Endothelial cell of umbilical vein (primary cell): ENCODE measurements around the gene GALT. TPM values are rescaled to one million over a fixed set of nuclear protein-coding genes. Genes with fewer than 3 reads are reported as not detected.

Source experiments
- BruUV-seq: library from RNA; stranded (reverse); fragments of 400-500 nt; replicated peaks from 2 replicates; lab custom pipeline; 2021; lab: Mats Ljungman, UMichigan
- CTCF ChIA-PET: fragments of 300-600, 350-600 bp; sonication (Branson Sonifier 250); formaldehyde crosslinking; loops from one replicate; lab custom pipeline; 2021; ENCODE audit warnings: antibody characterized with exemption, inconsistent platforms; lab: Charles Lee
- POLR2A ChIA-PET: fragments of 300-600, 350-600 bp; sonication (Branson Sonifier 250); formaldehyde crosslinking; loops from one replicate; lab custom pipeline; 2021; ENCODE audit warnings: antibody characterized with exemption, inconsistent platforms; lab: Charles Lee
- DNase-seq: peaks from one replicate; pipeline ENCODE4 v3.0.0-alpha.2; 2011; ENCODE audit warnings: low read depth, low spot score
- FAIRE-seq: peaks from 2 replicates; lab custom pipeline; 2011; peaks lifted over from hg19 to GRCh38; lab: Jason Lieb, UNC
- H2AFZ ChIP-seq: 2 replicates; pipeline ENCODE4 v1.6.0; 2012; ENCODE audit warnings: low read depth, low read length, control low read depth, inconsistent platforms
- H3K27ac ChIP-seq: 2 replicates; pipeline ENCODE4 v1.5.1; 2011; ENCODE audit warnings: low read depth, mild to moderate bottlenecking, control low read depth, low read length, moderate library complexity; ENCODE audit not compliant: insufficient read depth
- H3K27me3 ChIP-seq, 2 experiments: 2 replicates each; pipeline versions ENCODE4 v1.6.0 to v1.6.1; 2011; ENCODE audit warnings: low read length in 2 of 2, mixed read lengths in 1 of 2; ENCODE audit not compliant: control insufficient read depth in 2 of 2, insufficient read depth in 2 of 2
- H3K36me3 ChIP-seq, 2 experiments: 2 replicates in 1 of 2; 3 replicates in 1 of 2; pipeline ENCODE4 v1.5.1; 2011; ENCODE audit warnings: low read length in 2 of 2, mild to moderate bottlenecking in 1 of 2, moderate library complexity in 1 of 2; ENCODE audit not compliant: control insufficient read depth in 2 of 2, insufficient read depth in 2 of 2; ENCODE audit errors: extremely low read depth in 1 of 2
- H3K4me1 ChIP-seq: 3 replicates; pipeline ENCODE4 v1.5.1; 2011; ENCODE audit warnings: mild to moderate bottlenecking, low read length; ENCODE audit not compliant: control insufficient read depth, insufficient read depth; ENCODE audit errors: extremely low read depth
- H3K4me2 ChIP-seq: 2 replicates; pipeline ENCODE4 v1.6.1; 2011; ENCODE audit warnings: low read length, control low read depth, mixed read lengths; ENCODE audit not compliant: insufficient read depth
- H3K4me3 ChIP-seq, 3 experiments: fragments of 200-600 bp in 1 of 3; sonication (generic), shearing (Covaris generic) in 1 of 3; replicated peaks in 1 of 3; 2 replicates each; pipeline ENCODE4 v1.5.1; 2011 to 2016; ENCODE audit warnings: control low read depth in 3 of 3, low read length in 3 of 3, mild to moderate bottlenecking in 2 of 3, inconsistent platforms in 1 of 3, low read depth in 1 of 3, moderate library complexity in 1 of 3; ENCODE audit not compliant: insufficient read depth in 1 of 3
- H3K79me2 ChIP-seq: 2 replicates; pipeline ENCODE4 v1.6.0; 2012; ENCODE audit warnings: low read length, inconsistent platforms; ENCODE audit not compliant: control insufficient read depth, insufficient read depth
- H3K9ac ChIP-seq: replicated peaks from 2 replicates; pipeline ENCODE3; 2011; ENCODE audit warnings: low read length, control low read depth; ENCODE audit not compliant: insufficient read depth; ENCODE audit errors: extremely low read depth
- H3K9me1 ChIP-seq: replicated peaks from 3 replicates; pipeline ENCODE4 v1.6.0; 2011; ENCODE audit warnings: mild to moderate bottlenecking, low read length; ENCODE audit not compliant: control insufficient read depth, insufficient read depth; ENCODE audit errors: extremely low read depth
- H3K9me3 ChIP-seq: replicated peaks from 2 replicates; pipeline ENCODE4 v1.5.1; 2012; ENCODE audit warnings: low read length, inconsistent platforms; ENCODE audit not compliant: control insufficient read depth, insufficient read depth
- H4K20me1 ChIP-seq: replicated peaks from 2 replicates; pipeline ENCODE3; 2011; ENCODE audit warnings: mild to moderate bottlenecking, low read length; ENCODE audit not compliant: control insufficient read depth, insufficient read depth; ENCODE audit errors: extremely low read depth
- CTCF ChIP-seq, 2 donors: IDR thresholded peaks; 1 replicate in 1 of 2; 2 replicates in 1 of 2; pipeline ENCODE4 v1.5.1; 2011; ENCODE audit warnings: low read length in 2 of 2, mild to moderate bottlenecking in 2 of 2, moderate library complexity in 2 of 2, control low read depth in 1 of 2, inconsistent platforms in 1 of 2, low read depth in 1 of 2; ENCODE audit not compliant: insufficient read depth in 1 of 2; ENCODE audit errors: extremely low read depth in 1 of 2
- EZH2 ChIP-seq: IDR thresholded peaks from 2 replicates; pipeline ENCODE4 v1.6.1; 2012; ENCODE audit warnings: borderline replicate concordance, low read depth, mild to moderate bottlenecking, moderate library complexity, low read length, inconsistent platforms; ENCODE audit not compliant: severe bottlenecking
- FOS ChIP-seq: IDR thresholded peaks from 2 replicates; pipeline ENCODE4 v1.6.1; 2011; ENCODE audit warnings: mild to moderate bottlenecking, low read length, moderate library complexity, borderline replicate concordance; ENCODE audit not compliant: insufficient read depth
- GATA2 ChIP-seq: IDR thresholded peaks from 2 replicates; pipeline ENCODE4 v1.7.0; 2011; ENCODE audit warnings: low read depth, mild to moderate bottlenecking, moderate library complexity, mixed read lengths, low read length; ENCODE audit not compliant: insufficient read length, insufficient read depth
- JUN ChIP-seq: IDR thresholded peaks from 2 replicates; pipeline ENCODE4 v1.6.1; 2011; ENCODE audit warnings: borderline replicate concordance, low read depth; ENCODE audit not compliant: insufficient read length, insufficient read depth
- MAX ChIP-seq: IDR thresholded peaks from 2 replicates; pipeline ENCODE4 v1.6.1; 2011; ENCODE audit not compliant: insufficient read depth, insufficient read length
- MYC ChIP-seq: IDR thresholded peaks from one replicate; pipeline ENCODE4 v1.6.1; 2011; ENCODE audit warnings: mild to moderate bottlenecking, low read depth, low read length
- POLR2A ChIP-seq: IDR thresholded peaks from 2 replicates; pipeline ENCODE4 v1.6.1; 2012; ENCODE audit warnings: low read depth, mild to moderate bottlenecking, control low read depth, low read length
- POLR2AphosphoS5 ChIP-seq: IDR thresholded peaks from 2 replicates; pipeline ENCODE4 v1.6.1; 2012; ENCODE audit warnings: low read depth, mild to moderate bottlenecking, control low read depth, low read length, moderate library complexity; ENCODE audit not compliant: insufficient read depth
- dilution Hi-C: fragments of 300-500 bp; cut with MboI; formaldehyde crosslinking; loops from one replicate; pipeline ENCODE4 v1.15.0; 2019; ENCODE audit warnings: low sequenced_read_pairs; ENCODE audit not compliant: extremely low pct_ligation_motif_present
- intact Hi-C: fragments of 100-400 bp; cut with micrococcal nuclease; formaldehyde crosslinking; loops from one replicate; pipeline ENCODE4 v1.10.0; 2022
- polyA plus RNA-seq, 4 experiments: library from polyadenylated mRNA; depleted of rRNA in 3 of 4; stranded (reverse) in 3 of 4; unstranded in 1 of 4; fragments of >200 nt; gene quantifications; 2 replicates each; pipeline versions ENCODE4 v1.2.1 to v1.2.3, GENCODE V29; 2011 to 2012; ENCODE audit warnings: missing spikeins in 1 of 4
- total RNA-seq: library from RNA; stranded (reverse); gene quantifications from 2 replicates; pipeline ENCODE4 v1.2.3, GENCODE V29; 2021

The GALT gene
- total and polyA plus RNA-seq, 2 donors (not counting 3 experiments of a cell fraction or from before 2014, with no cell fraction given) = 36.6 to 58.5 TPM

GRCh38 chr9:34652602-34653000 is 6.1 kb downstream of the GALT start:
- BruUV-seq = no TSS peak
- no peaks in the 10 kb centered on the region for H3K9me1 ChIP-seq
- TF ChIP-seq POLR2AphosphoS5 = no peak
- TF ChIP-seq MAX = no peak
- TF ChIP-seq MYC = no peak
- TF ChIP-seq GATA2 = no peak
- no peak for TF ChIP-seq EZH2
- TF ChIP-seq POLR2A = no peak
- no peak for TF ChIP-seq CTCF (IDR thresholded peaks at IDR 0.05; ENCODE audit: extremely low read depth in 1 of 2, insufficient read depth in 1 of 2, low read depth in 1 of 2, low read length in 2 of 2)
- TF ChIP-seq JUN = no peak
- TF ChIP-seq FOS = no peak
- peak overlapping the region; percentile 43 for H2AFZ ChIP-seq
- H3K9me3 ChIP-seq = no peaks in the 10 kb centered on the region
- FAIRE-seq (peak; percentile 8), DNase-seq (no peak)
- H3K4me3 ChIP-seq = peak overlapping the region in 1 of 3 experiments; percentile 13
- H3K27me3 ChIP-seq = no peaks in the 10 kb centered on the region
- peaks cover 26% of the 10 kb centered on the region for H3K4me1 ChIP-seq
- intact Hi-C loops (loop anchor here (1.0 kb wide), 1 partner anchor 13 kb away; no protein-coding TSS in a partner anchor), dilution Hi-C loops (no loop called here)
- POLR2A ChIA-PET = no interaction called here
- H3K36me3 ChIP-seq = peaks cover 0 to 14% of the 10 kb centered on the region in 2 experiments
- no peaks in the 10 kb centered on the region for H4K20me1 ChIP-seq
- no peak overlapping the region for H3K27ac ChIP-seq
- peaks cover under 1% of the 10 kb centered on the region for H3K79me2 ChIP-seq
- H3K9ac ChIP-seq = no peak overlapping the region
- H3K4me2 ChIP-seq = peak overlapping the region; percentile 44
- CTCF ChIA-PET = interaction anchor here (2.2 kb wide), 1 partner anchor 12 kb away, joined by 7 read pairs; no protein-coding TSS in a partner anchor
